HG03565 (cell line): ENCODE measurements around the gene GRIN2A.

Experiments used
- ATAC-seq: cut with Tn5 transposase; IDR thresholded peaks from one replicate; pipeline ENCODE4 v1.9.1; 2021; ENCODE audit warnings: mild to moderate bottlenecking, moderate library complexity; ENCODE audit not compliant: unreplicated experiment

GRIN2A gene

GRCh38 chr16:10137341-10137740 lies 44.9 kb downstream of the GRIN2A start:
- ATAC-seq: no peak

- no peak for ATAC-seq
These were observed 45.3 kb downstream of the GRIN2A start for GRCh38 chr16:10136916-10137315.

- ATAC-seq: no peak
These were observed 51.7 kb downstream of the GRIN2A start for GRCh38 chr16:10130538-10130937.

- ATAC-seq: no peak
These were observed 53.6 kb downstream of the GRIN2A start for GRCh38 chr16:10128397-10129258.

- no peak for ATAC-seq
These were observed 55.5 kb downstream of the GRIN2A start for GRCh38 chr16:10126686-10127085.

GRCh38 chr16:10123141-10123540 lies 59.1 kb downstream of the GRIN2A start:
- no peak for ATAC-seq

- ATAC-seq: no peak
These were observed 59.7 kb downstream of the GRIN2A start for GRCh38 chr16:10122546-10122945.

- ATAC-seq: no peak
These were observed 60.3 kb downstream of the GRIN2A start for GRCh38 chr16:10121897-10122425.

- ATAC-seq: no peak
These were observed 60.7 kb downstream of the GRIN2A start for GRCh38 chr16:10121491-10121890.

GRCh38 chr16:10120953-10121352 lies 61.3 kb downstream of the GRIN2A start:
- no peak for ATAC-seq

- no peak for ATAC-seq
These were observed 67.8 kb downstream of the GRIN2A start for GRCh38 chr16:10114409-10114808.

- ATAC-seq: no peak
These were observed 69.0 kb downstream of the GRIN2A start for GRCh38 chr16:10113248-10113647.

GRCh38 chr16:10112021-10112420 lies 70.2 kb downstream of the GRIN2A start:
- ATAC-seq: no peak

- no peak for ATAC-seq
These were observed 71.0 kb downstream of the GRIN2A start for GRCh38 chr16:10111156-10111761.

GRCh38 chr16:10110552-10110951 lies 71.7 kb downstream of the GRIN2A start:
- ATAC-seq: no peak

GRCh38 chr16:10107081-10107480 lies 75.1 kb downstream of the GRIN2A start:
- no peak for ATAC-seq

GRCh38 chr16:10103700-10104099 lies 78.5 kb downstream of the GRIN2A start:
- no peak for ATAC-seq

- ATAC-seq: no peak
These were observed 79.1 kb downstream of the GRIN2A start for GRCh38 chr16:10103118-10103517.

- ATAC-seq: no peak
These were observed 81.4 kb downstream of the GRIN2A start for GRCh38 chr16:10100829-10101228.

GRCh38 chr16:10098991-10099390 lies 83.2 kb downstream of the GRIN2A start:
- no peak for ATAC-seq

- no peak for ATAC-seq
These were observed 85.0 kb downstream of the GRIN2A start for GRCh38 chr16:10097271-10097670.

- no peak for ATAC-seq
These were observed 88.7 kb downstream of the GRIN2A start for GRCh38 chr16:10093576-10093975.
